Activated CD4-positive, CD25-positive, alpha-beta regulatory T cell treated with anti-CD3 and anti-CD28 coated beads, Interleukin-2, amount 50 U/mL, for 24 hours (primary cell): ENCODE measurements around the gene TMEM123.
"Not testable (repeated sequence)": the region's sequence is repeated elsewhere in the genome, so short reads cannot be mapped to it uniquely, and the experiment has no call there.

Experiments used
- ATAC-seq, 2 donors: fragments of 150-1000 bp; cut with Tn5 transposase; one replicate each; pipeline ENCODE4 v1.10.0; 2021; ENCODE audit warnings: mild to moderate bottlenecking in 1 of 2, moderate library complexity in 1 of 2

TMEM123 gene

GRCh38 chr11:102448869-102449224, 3.7 kb downstream of the TMEM123 start:
- no peak for ATAC-seq

GRCh38 chr11:102447941-102448868, 4.4 kb downstream of the TMEM123 start:
- ATAC-seq = no peak

GRCh38 chr11:102447193-102447592, 5.4 kb downstream of the TMEM123 start:
- ATAC-seq = peak; percentile 74 to 75

- no peak for ATAC-seq
These were observed 6.0 kb downstream of the TMEM123 start for GRCh38 chr11:102446606-102447005.

- ATAC-seq = not testable (repeated sequence)
These were observed 7.9 kb downstream of the TMEM123 start for GRCh38 chr11:102444693-102445092.

- ATAC-seq = not testable (repeated sequence)
These were observed 8.4 kb downstream of the TMEM123 start for GRCh38 chr11:102444142-102444541.

- ATAC-seq = not testable (repeated sequence)
These were observed 13.6 kb downstream of the TMEM123 start for GRCh38 chr11:102439063-102439363.

GRCh38 chr11:102438311-102439062, 14.1 kb downstream of the TMEM123 start:
- no peak for ATAC-seq

GRCh38 chr11:102437727-102438126, 14.8 kb downstream of the TMEM123 start:
- no peak for ATAC-seq

- no peak for ATAC-seq
These were observed 15.6 kb downstream of the TMEM123 start for GRCh38 chr11:102436976-102437375.

- ATAC-seq = no peak
These were observed 16.0 kb downstream of the TMEM123 start for GRCh38 chr11:102436561-102436960.

- no peak for ATAC-seq
These were observed 16.9 kb downstream of the TMEM123 start for GRCh38 chr11:102435688-102436087.

GRCh38 chr11:102433571-102433970, 19.0 kb downstream of the TMEM123 start:
- ATAC-seq = peak; percentile 47 to 59

GRCh38 chr11:102432560-102432959, 20.0 kb downstream of the TMEM123 start:
- ATAC-seq = not testable (repeated sequence)

- ATAC-seq = no peak
These were observed 21.2 kb downstream of the TMEM123 start for GRCh38 chr11:102431404-102431803.

- peak; percentile 67 to 76 for ATAC-seq
These were observed 22.3 kb downstream of the TMEM123 start for GRCh38 chr11:102430158-102430836.

- ATAC-seq = no peak
These were observed 22.9 kb downstream of the TMEM123 start for GRCh38 chr11:102429691-102430090.

GRCh38 chr11:102429226-102429625, 23.3 kb downstream of the TMEM123 start:
- ATAC-seq = no peak

- no peak for ATAC-seq
These were observed 23.9 kb downstream of the TMEM123 start for GRCh38 chr11:102428696-102429095.

GRCh38 chr11:102427068-102427467, 25.5 kb downstream of the TMEM123 start:
- no peak for ATAC-seq

GRCh38 chr11:102426570-102426969, 26.0 kb downstream of the TMEM123 start:
- ATAC-seq = no peak

- ATAC-seq = no peak
These were observed 26.6 kb downstream of the TMEM123 start for GRCh38 chr11:102426000-102426399.

- no peak for ATAC-seq
These were observed 28.6 kb downstream of the TMEM123 start for GRCh38 chr11:102423936-102424335.
